Measurements from ENCODE around the gene SORCS2.

GRCh38 chr4:7741946-7742806 is 549.8 kb downstream of the SORCS2 start:
- TF ChIP-seq CTCF (IDR thresholded peaks at IDR 0.05; ENCODE audit: borderline replicate concordance, extremely low read depth, low read length, poor library complexity, severe bottlenecking) = no peak
- no peak for TF ChIP-seq EZH2 (IDR thresholded peaks at IDR 0.05; ENCODE audit: borderline replicate concordance, low read depth, low read length, severe bottlenecking)
